GM18526 (cell line): ENCODE measurements around the gene TLL1.

Source experiments
- POLR2A ChIP-seq: IDR thresholded peaks from 3 replicates; pipeline ENCODE4 v1.6.1; 2011; ENCODE audit not compliant: insufficient read length; ENCODE audit errors: extremely low read depth

The TLL1 gene

GRCh38 chr4:165928601-165929000 is 55.6 kb downstream of the TLL1 start:
- TF ChIP-seq POLR2A = no peak

GRCh38 chr4:165929662-165930061 is 56.6 kb downstream of the TLL1 start:
- no peak for TF ChIP-seq POLR2A

GRCh38 chr4:165931741-165932140 is 58.7 kb downstream of the TLL1 start:
- no peak for TF ChIP-seq POLR2A

- no peak for TF ChIP-seq POLR2A
Observed at GRCh38 chr4:165944900-165945299, 71.9 kb downstream of the TLL1 start.

GRCh38 chr4:165945991-165946390 is 73.0 kb downstream of the TLL1 start:
- no peak for TF ChIP-seq POLR2A

GRCh38 chr4:165947019-165947418 is 74.0 kb downstream of the TLL1 start:
- TF ChIP-seq POLR2A = no peak

- TF ChIP-seq POLR2A = no peak
Observed at GRCh38 chr4:165953181-165953580, 80.1 kb downstream of the TLL1 start.

- TF ChIP-seq POLR2A = no peak
Observed at GRCh38 chr4:165963621-165964020, 90.6 kb downstream of the TLL1 start.

- TF ChIP-seq POLR2A = no peak
Observed at GRCh38 chr4:165964591-165964990, 91.6 kb downstream of the TLL1 start.

GRCh38 chr4:165965503-165965902 is 92.5 kb downstream of the TLL1 start:
- TF ChIP-seq POLR2A = no peak

GRCh38 chr4:165966833-165967232 is 93.8 kb downstream of the TLL1 start:
- no peak for TF ChIP-seq POLR2A

- TF ChIP-seq POLR2A = no peak
Observed at GRCh38 chr4:165967486-165967885, 94.4 kb downstream of the TLL1 start.

GRCh38 chr4:165970703-165971420 is 97.8 kb downstream of the TLL1 start:
- no peak for TF ChIP-seq POLR2A

- no peak for TF ChIP-seq POLR2A
Observed at GRCh38 chr4:165971446-165971845, 98.4 kb downstream of the TLL1 start.

- TF ChIP-seq POLR2A = no peak
Observed at GRCh38 chr4:165971933-165972332, 98.9 kb downstream of the TLL1 start.

GRCh38 chr4:165972747-165973146 is 99.7 kb downstream of the TLL1 start:
- TF ChIP-seq POLR2A = no peak

GRCh38 chr4:165982934-165983333 is 109.9 kb downstream of the TLL1 start:
- TF ChIP-seq POLR2A = no peak

GRCh38 chr4:165986956-165987698 is 114.1 kb downstream of the TLL1 start:
- TF ChIP-seq POLR2A = no peak
